ENCODE results near the gene TMEM108. TPM values are rescaled to one million over a fixed set of nuclear protein-coding genes. Genes with fewer than 3 reads are reported as not detected.

The TMEM108 gene
- total and polyA plus RNA-seq, 2 experiments from 2014 or later, result 7.4 to 15.3 TPM

GRCh38 chr3:133021206-133021605 is 17.0 kb upstream of the TMEM108 start:
- Histone ChIP-seq H3K9me2 (ENCODE audit: insufficient read depth) (no peaks in the 10 kb centered on the region), H3K4me1 (ENCODE audit: insufficient read depth) (no peaks in the 10 kb centered on the region), H3K27me3 (ENCODE audit: insufficient read depth) (no peaks in the 10 kb centered on the region), H3K36me3 (ENCODE audit: insufficient read depth) (no peaks in the 10 kb centered on the region), H2AFZ (no peak overlapping the region), H3F3A (replicated peaks; ENCODE audit: low read depth) (no peaks in the 10 kb centered on the region), H3K4me2 (no peak overlapping the region), H4K20me1 (replicated peaks; ENCODE audit: insufficient read depth) (no peaks in the 10 kb centered on the region), H3K27ac (ENCODE audit: low read depth) (no peak overlapping the region), H3K79me2 (replicated peaks; ENCODE audit: insufficient read depth) (no peaks in the 10 kb centered on the region), H3K4me3 (no peak overlapping the region)
- Mint-ChIP-seq H3K27ac (no peak overlapping the region), H3K4me3 (no peak overlapping the region), H3K27me3 (ENCODE audit: insufficient read depth, low read depth, poor library complexity) (peaks cover 2% of the 10 kb centered on the region), H3K36me3 (ENCODE audit: low read depth) (no peaks in the 10 kb centered on the region), H3K4me1 (no peaks in the 10 kb centered on the region), H3K9me3 (no peaks in the 10 kb centered on the region)
- no peak for DNase-seq (ENCODE audit: low spot score)
- TF ChIP-seq EZH2phosphoT487 (IDR thresholded peaks at IDR 0.05; ENCODE audit: unreplicated experiment) (no peak), ZNF462 (CRISPR knock-in tag; IDR thresholded peaks at IDR 0.05) (no peak), STAT1 (IDR thresholded peaks at IDR 0.05; ENCODE audit: unreplicated experiment) (no peak), CREB1 (CRISPR knock-in tag; IDR thresholded peaks at IDR 0.05; ENCODE audit: low read depth) (no peak), JUNB (IDR thresholded peaks at IDR 0.05; ENCODE audit: unreplicated experiment) (no peak), NANOG (IDR thresholded peaks at IDR 0.05; ENCODE audit: borderline replicate concordance) (no peak)
- no peak for ATAC-seq

DNA sequence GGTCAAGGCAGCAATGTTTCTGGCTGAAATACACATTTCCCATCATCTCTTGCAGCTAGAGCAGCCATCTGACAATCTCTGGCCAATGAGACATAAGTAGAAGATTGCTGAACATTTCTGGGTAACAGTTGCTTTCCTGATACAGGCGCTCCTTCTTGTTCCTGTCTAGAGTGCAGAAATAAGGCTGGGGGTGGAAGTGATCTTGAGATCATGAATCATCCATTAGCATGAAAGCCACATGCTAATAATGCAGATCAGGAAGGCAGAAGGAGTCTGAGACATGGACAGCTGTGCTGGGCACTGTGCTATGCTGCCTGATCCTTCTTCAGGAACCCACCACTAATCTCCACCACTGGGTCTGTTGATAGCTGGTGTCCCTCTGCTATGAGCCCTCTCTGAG is 14.8 kb upstream of the TMEM108 start:
- Histone ChIP-seq H3K9me2 (ENCODE audit: insufficient read depth) (no peaks in the 10 kb centered on the region), H3K36me3 (ENCODE audit: insufficient read depth) (no peaks in the 10 kb centered on the region), H4K20me1 (replicated peaks; ENCODE audit: insufficient read depth) (no peaks in the 10 kb centered on the region), H2AFZ (no peak overlapping the region; the same call in 1 of the 2 replicates), H3K27ac (ENCODE audit: low read depth) (no peak overlapping the region), H3K4me2 (no peak overlapping the region), H3K27me3 (ENCODE audit: insufficient read depth) (no peaks in the 10 kb centered on the region), H3F3A (replicated peaks; ENCODE audit: low read depth) (no peaks in the 10 kb centered on the region), H3K4me3 (no peak overlapping the region), H3K4me1 (ENCODE audit: insufficient read depth) (no peaks in the 10 kb centered on the region), H3K79me2 (replicated peaks; ENCODE audit: insufficient read depth) (no peaks in the 10 kb centered on the region)
- Mint-ChIP-seq H3K4me3 (no peak overlapping the region), H3K9me3 (no peaks in the 10 kb centered on the region), H3K36me3 (ENCODE audit: low read depth) (no peaks in the 10 kb centered on the region), H3K27ac (peak overlapping the region; percentile 71; the same call in 1 of the 2 replicates), H3K4me1 (no peaks in the 10 kb centered on the region), H3K27me3 (ENCODE audit: insufficient read depth, low read depth, poor library complexity) (peaks cover 2% of the 10 kb centered on the region)
- DNase-seq (ENCODE audit: low spot score) (no peak), ATAC-seq (no peak)
- TF ChIP-seq, protein P1, sequence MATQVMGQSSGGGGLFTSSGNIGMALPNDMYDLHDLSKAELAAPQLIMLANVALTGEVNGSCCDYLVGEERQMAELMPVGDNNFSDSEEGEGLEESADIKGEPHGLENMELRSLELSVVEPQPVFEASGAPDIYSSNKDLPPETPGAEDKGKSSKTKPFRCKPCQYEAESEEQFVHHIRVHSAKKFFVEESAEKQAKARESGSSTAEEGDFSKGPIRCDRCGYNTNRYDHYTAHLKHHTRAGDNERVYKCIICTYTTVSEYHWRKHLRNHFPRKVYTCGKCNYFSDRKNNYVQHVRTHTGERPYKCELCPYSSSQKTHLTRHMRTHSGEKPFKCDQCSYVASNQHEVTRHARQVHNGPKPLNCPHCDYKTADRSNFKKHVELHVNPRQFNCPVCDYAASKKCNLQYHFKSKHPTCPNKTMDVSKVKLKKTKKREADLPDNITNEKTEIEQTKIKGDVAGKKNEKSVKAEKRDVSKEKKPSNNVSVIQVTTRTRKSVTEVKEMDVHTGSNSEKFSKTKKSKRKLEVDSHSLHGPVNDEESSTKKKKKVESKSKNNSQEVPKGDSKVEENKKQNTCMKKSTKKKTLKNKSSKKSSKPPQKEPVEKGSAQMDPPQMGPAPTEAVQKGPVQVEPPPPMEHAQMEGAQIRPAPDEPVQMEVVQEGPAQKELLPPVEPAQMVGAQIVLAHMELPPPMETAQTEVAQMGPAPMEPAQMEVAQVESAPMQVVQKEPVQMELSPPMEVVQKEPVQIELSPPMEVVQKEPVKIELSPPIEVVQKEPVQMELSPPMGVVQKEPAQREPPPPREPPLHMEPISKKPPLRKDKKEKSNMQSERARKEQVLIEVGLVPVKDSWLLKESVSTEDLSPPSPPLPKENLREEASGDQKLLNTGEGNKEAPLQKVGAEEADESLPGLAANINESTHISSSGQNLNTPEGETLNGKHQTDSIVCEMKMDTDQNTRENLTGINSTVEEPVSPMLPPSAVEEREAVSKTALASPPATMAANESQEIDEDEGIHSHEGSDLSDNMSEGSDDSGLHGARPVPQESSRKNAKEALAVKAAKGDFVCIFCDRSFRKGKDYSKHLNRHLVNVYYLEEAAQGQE (IDR thresholded peaks at IDR 0.05; ENCODE audit: unreplicated experiment), result no peak
